ENCODE results near the gene NCOR2.

The NCOR2 gene

DNA sequence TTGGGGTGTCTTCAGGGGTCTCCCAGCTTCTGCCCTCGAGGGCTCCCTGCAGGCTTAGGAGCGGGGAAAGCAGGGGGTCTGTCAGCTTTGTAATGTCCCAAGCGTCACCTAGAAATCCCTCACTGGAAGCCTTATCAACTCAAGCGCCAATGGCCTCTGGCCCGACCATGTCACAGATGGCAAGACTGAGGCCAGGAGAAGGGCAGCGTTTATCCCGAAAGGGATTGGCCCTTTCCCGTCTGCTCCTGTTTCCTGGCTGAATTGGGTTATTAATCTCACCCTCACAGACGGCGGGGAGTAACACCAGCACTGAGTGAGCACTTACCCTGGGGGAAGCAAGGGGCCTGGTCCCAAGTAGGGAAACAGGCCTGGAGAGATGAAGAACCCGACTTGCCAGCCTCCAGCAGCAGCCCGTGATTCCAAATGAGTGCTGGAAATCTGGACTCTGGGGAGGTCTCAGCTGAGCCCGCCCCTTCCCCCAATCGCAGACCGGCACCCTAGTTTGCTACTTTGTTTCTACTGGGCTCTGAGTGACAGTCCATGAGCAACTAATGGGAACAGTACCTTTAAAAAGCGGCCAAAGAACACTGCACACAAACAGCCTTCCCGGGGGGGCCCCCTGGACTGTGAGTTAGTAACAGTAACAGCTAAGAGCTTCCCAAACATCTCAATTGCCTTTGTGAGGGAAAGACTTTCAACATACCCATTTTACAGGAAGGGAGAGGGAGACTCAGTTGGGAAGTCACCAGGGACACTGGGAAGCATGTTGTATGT, 2.1 kb upstream of the NCOR2 start:
- Mint-ChIP-seq H3K4me1 (peaks cover 45% of the 10 kb centered on the region), H3K9me3 (no peaks in the 10 kb centered on the region), H3K4me3 (no peak overlapping the region), H3K27me3 (ENCODE audit: low read depth, poor library complexity) (peaks cover 15% of the 10 kb centered on the region), H3K36me3 (ENCODE audit: low read depth) (no peaks in the 10 kb centered on the region), H3K27ac (no peak overlapping the region)
- TF ChIP-seq, protein P1, sequence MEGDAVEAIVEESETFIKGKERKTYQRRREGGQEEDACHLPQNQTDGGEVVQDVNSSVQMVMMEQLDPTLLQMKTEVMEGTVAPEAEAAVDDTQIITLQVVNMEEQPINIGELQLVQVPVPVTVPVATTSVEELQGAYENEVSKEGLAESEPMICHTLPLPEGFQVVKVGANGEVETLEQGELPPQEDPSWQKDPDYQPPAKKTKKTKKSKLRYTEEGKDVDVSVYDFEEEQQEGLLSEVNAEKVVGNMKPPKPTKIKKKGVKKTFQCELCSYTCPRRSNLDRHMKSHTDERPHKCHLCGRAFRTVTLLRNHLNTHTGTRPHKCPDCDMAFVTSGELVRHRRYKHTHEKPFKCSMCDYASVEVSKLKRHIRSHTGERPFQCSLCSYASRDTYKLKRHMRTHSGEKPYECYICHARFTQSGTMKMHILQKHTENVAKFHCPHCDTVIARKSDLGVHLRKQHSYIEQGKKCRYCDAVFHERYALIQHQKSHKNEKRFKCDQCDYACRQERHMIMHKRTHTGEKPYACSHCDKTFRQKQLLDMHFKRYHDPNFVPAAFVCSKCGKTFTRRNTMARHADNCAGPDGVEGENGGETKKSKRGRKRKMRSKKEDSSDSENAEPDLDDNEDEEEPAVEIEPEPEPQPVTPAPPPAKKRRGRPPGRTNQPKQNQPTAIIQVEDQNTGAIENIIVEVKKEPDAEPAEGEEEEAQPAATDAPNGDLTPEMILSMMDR (IDR thresholded peaks at IDR 0.05): no peak
- no peak for DNase-seq

DNA sequence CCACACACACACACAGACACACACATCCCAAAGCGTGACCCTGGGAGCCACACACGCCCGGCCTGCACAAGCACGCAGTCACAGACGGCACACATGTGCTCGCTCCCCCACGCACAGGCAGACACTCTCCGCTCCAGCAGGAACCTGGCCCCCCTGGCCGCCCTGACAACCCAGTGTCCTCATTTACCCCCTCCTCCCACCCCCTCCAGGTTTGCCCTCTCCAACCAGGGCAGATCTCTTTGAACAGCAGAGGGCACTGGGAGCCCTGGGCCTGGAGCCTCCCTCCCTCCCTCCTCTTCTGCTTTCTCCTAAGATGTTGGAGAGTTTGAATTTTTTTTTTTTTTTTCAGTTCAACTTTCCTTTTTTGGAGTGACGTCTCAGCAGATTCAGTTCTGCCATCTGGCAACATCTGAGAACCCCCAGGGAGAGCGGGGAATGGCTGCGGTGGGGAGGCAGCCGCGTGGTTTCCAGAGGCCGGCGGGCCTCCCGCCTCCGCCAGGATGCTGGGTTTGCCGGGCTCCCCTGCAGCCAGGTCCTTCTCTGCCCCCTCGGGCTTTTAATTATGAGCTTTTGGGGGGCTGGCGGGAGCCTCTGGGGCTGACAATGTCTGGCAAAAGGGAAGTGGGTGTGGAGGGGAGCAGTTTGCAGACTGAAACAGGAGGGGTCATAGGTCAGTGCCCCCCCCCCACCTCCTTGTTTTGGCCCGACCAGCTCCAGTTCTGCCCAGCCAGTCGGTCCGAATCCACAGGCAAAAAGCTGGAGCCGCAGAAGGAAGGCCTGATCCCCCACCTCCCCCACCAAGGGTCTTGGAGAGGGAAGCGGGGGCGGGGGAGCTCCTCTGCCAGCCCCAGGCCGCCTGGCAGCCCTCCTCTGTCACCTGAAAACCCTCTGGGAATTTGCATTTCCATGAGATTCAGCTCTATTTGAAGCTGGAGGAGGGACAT, 1.3 kb upstream of the NCOR2 start:
- no peaks in the 10 kb centered on the region for H3K9me3 Mint-ChIP-seq
- no peaks in the 10 kb centered on the region for H3K36me3 Mint-ChIP-seq (ENCODE audit: low read depth)
- peak; percentile 52 for DNase-seq
- no peak overlapping the region for H3K27ac Mint-ChIP-seq
- peaks cover 14% of the 10 kb centered on the region for H3K27me3 Mint-ChIP-seq (ENCODE audit: low read depth, poor library complexity)
- peak overlapping the region; percentile 84 for H3K4me3 Mint-ChIP-seq
- peaks cover 45% of the 10 kb centered on the region for H3K4me1 Mint-ChIP-seq
- TF ChIP-seq, protein P1 (IDR thresholded peaks at IDR 0.05): no peak

DNA sequence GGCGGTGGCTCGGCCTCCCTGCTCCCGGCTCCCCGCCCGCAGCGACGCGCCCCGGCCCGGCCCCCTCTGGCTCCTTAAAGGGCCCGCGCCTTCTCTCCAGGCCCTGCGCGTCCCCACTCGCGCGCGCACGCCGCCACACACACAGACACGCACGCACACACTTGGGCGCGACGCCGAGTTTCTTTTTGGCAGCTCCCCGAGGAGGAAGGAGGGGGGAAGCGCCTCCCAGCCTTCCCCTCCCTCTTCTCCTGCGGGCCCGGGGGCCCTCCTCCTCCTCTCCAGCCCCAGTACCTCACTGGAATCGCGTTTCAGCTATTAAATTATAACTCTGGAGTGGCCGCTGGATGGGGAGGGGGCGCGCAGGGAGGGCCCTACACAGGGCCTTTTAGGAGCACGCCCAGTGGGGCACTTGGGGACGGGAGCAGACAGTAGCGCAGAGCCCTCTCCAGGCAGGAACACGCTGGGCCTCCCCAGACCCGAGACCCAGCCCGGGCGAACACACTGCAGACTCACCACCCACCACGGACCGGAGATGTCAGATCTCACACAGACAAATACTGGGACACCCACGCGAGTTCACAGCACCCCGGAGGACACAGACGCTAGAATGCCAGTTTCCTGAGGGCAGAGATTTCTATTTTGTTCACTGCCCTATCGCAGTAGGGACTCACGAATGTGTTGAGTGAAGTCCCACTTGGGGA, 411 bp upstream of the NCOR2 start:
- Mint-ChIP-seq H3K4me1 (peaks cover 39% of the 10 kb centered on the region), H3K36me3 (ENCODE audit: low read depth) (no peaks in the 10 kb centered on the region), H3K4me3 (peak overlapping the region; percentile 84), H3K27ac (no peak overlapping the region), H3K9me3 (no peaks in the 10 kb centered on the region), H3K27me3 (ENCODE audit: low read depth, poor library complexity) (peaks cover 12% of the 10 kb centered on the region)
- TF ChIP-seq, protein P1 (IDR thresholded peaks at IDR 0.05): no peak
- DNase-seq: peak; percentile 82

DNA sequence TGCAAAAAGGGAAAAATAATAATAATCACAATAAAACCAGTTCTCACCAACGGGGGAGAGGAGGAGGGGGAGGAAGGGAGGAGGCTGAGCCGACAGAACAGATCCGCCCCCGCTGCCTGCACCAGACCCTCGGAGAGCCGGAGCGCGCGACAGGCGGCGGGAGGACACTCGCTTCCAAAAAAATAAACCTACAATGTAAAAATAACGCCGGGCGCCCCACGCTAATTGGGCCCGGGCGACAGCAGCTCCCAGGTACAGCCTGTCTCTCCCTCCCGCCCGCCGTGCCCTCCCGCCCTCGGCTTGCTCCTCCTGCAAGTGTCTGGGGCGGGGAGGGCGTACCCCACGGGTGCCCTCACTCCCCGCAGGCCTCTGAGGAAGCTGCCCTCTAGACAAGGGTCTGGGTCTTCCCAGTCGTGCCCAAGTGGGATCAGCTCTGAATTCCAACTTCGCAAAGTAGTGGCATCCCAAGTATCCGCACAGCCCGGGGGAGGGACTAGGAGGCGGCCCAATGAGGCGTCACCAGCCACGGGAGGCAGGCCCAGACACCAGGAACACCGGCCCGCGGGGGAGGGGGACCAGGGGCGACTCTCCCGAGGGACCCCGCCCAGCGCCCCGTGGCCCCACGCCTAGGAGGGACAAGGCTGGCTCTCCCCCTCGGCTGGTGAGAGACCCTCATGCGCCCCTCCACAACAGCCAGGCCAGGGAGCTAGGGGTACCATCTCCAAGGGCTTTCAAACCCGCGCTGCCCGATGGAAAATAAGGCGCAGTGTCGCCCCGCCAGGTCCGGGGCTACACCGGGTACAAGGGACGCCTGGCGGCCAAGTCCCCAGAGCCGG, 1.0 kb downstream of the NCOR2 start:
- peaks cover 47% of the 10 kb centered on the region for H3K4me1 Mint-ChIP-seq
- TF ChIP-seq, protein P1 (IDR thresholded peaks at IDR 0.05): no peak
- no peaks in the 10 kb centered on the region for H3K9me3 Mint-ChIP-seq
- no peaks in the 10 kb centered on the region for H3K36me3 Mint-ChIP-seq (ENCODE audit: low read depth)
- H3K4me3 Mint-ChIP-seq: peak overlapping the region; percentile 86
- H3K27me3 Mint-ChIP-seq (ENCODE audit: low read depth, poor library complexity): peaks cover 12% of the 10 kb centered on the region
- peak; percentile 81 for DNase-seq
- no peak overlapping the region for H3K27ac Mint-ChIP-seq

DNA sequence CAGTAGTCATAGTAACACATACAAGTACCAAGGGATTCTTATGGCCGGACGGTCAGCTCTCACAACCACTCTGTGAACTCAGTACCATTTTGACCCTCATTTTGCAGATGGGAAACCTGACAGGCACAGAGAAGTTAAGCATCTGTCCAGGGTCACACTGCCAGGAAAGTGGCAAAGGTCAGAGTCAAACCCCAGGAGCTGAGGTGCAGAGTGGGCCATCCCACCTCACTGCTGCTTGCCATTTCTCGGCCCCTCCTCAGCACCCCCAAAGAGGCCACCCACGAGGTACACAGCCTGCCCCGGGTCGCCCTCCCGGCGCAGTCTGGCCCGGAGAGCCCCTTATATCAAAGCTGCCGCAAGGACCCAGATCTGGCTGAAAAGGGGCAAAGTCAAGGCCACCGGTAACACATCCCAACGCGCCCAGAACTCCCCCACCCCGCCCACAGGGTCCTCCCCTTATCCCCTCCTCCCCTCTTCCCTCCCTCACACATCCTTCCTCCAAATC, 1.7 kb downstream of the NCOR2 start:
- TF ChIP-seq, protein P1 (IDR thresholded peaks at IDR 0.05): no peak
- peaks cover 54% of the 10 kb centered on the region for H3K4me1 Mint-ChIP-seq
- H3K9me3 Mint-ChIP-seq: no peaks in the 10 kb centered on the region
- DNase-seq: no peak
- H3K27ac Mint-ChIP-seq: no peak overlapping the region
- H3K4me3 Mint-ChIP-seq: peak overlapping the region; percentile 86
- no peaks in the 10 kb centered on the region for H3K36me3 Mint-ChIP-seq (ENCODE audit: low read depth)
- H3K27me3 Mint-ChIP-seq (ENCODE audit: low read depth, poor library complexity): peaks cover 12% of the 10 kb centered on the region

Data from nephron progenitor cell (in vitro differentiated cells).